Measurements from ENCODE around the gene ZNF618. TPM values are rescaled to one million over a fixed set of nuclear protein-coding genes. Genes with fewer than 3 reads are reported as not detected.

Gene ZNF618
- total and polyA plus RNA-seq, 2 experiments from 2014 or later = 10.2 to 14.0 TPM

GRCh38 chr9:113989017-113989713, 113.1 kb downstream of the ZNF618 start:
- H3K9me3 ChIP-seq (ENCODE audit: low read depth) = no peaks in the 10 kb centered on the region
- no peak overlapping the region for H3K27ac ChIP-seq
- H4K20me1 ChIP-seq (ENCODE audit: insufficient read depth, poor library complexity, severe bottlenecking) = peaks cover 3% of the 10 kb centered on the region
- H3K27me3 ChIP-seq = no peaks in the 10 kb centered on the region
- peaks cover 3% of the 10 kb centered on the region for H3K79me2 ChIP-seq
- no peaks in the 10 kb centered on the region for H3K36me3 ChIP-seq (replicated peaks; ENCODE audit: insufficient read depth, low read depth)
- TF ChIP-seq CTCF (IDR thresholded peaks at IDR 0.05; ENCODE audit: poor library complexity) (no peak), EZH2phosphoT487 (IDR thresholded peaks at IDR 0.05; ENCODE audit: low read depth, severe bottlenecking, unreplicated experiment) (no peak), EZH2 (IDR thresholded peaks at IDR 0.05; ENCODE audit: borderline replicate concordance) (no peak)
- no peak overlapping the region for H2AFZ ChIP-seq
- no peak for DNase-seq (ENCODE audit: low spot score)
- no peak overlapping the region for H3K4me3 ChIP-seq
- whole genome bisulfite sequencing (ENCODE audit: low lambda C conversion rate, missing lambda C conversion rate) = 92% methylated on average over 12 of the region's 12 CpGs
- H3K4me2 ChIP-seq = no peak overlapping the region
- no peaks in the 10 kb centered on the region for H3K9me2 ChIP-seq (replicated peaks; ENCODE audit: insufficient read depth)
- H3K4me1 ChIP-seq (ENCODE audit: insufficient read depth) = no peaks in the 10 kb centered on the region

- H3K79me2 ChIP-seq = peaks cover 3% of the 10 kb centered on the region
- TF ChIP-seq EZH2phosphoT487 (IDR thresholded peaks at IDR 0.05; ENCODE audit: low read depth, severe bottlenecking, unreplicated experiment) (no peak), CTCF (IDR thresholded peaks at IDR 0.05; ENCODE audit: poor library complexity) (no peak), EZH2 (IDR thresholded peaks at IDR 0.05; ENCODE audit: borderline replicate concordance) (no peak)
- no peaks in the 10 kb centered on the region for H3K27me3 ChIP-seq
- no peak overlapping the region for H3K27ac ChIP-seq
- WGBS (ENCODE audit: low lambda C conversion rate, missing lambda C conversion rate) = 93% methylated on average over 5 of the region's 5 CpGs
- H3K9me3 ChIP-seq (ENCODE audit: low read depth) = no peaks in the 10 kb centered on the region
- no peaks in the 10 kb centered on the region for H3K36me3 ChIP-seq (replicated peaks; ENCODE audit: insufficient read depth, low read depth)
- peaks cover 3% of the 10 kb centered on the region for H4K20me1 ChIP-seq (ENCODE audit: insufficient read depth, poor library complexity, severe bottlenecking)
- no peak overlapping the region for H3K4me2 ChIP-seq
- DNase-seq (ENCODE audit: low spot score) = no peak
- H2AFZ ChIP-seq = no peak overlapping the region
- no peaks in the 10 kb centered on the region for H3K9me2 ChIP-seq (replicated peaks; ENCODE audit: insufficient read depth)
- H3K4me3 ChIP-seq = no peak overlapping the region
- no peaks in the 10 kb centered on the region for H3K4me1 ChIP-seq (ENCODE audit: insufficient read depth)
Measured at GRCh38 chr9:113989714-113990569, 113.8 kb downstream of the ZNF618 start.

- Histone ChIP-seq H4K20me1 (ENCODE audit: insufficient read depth, poor library complexity, severe bottlenecking) (peaks cover 3% of the 10 kb centered on the region), H2AFZ (no peak overlapping the region), H3K9me3 (ENCODE audit: low read depth) (no peaks in the 10 kb centered on the region), H3K27ac (no peak overlapping the region), H3K4me1 (ENCODE audit: insufficient read depth) (no peaks in the 10 kb centered on the region), H3K36me3 (replicated peaks; ENCODE audit: insufficient read depth, low read depth) (no peaks in the 10 kb centered on the region), H3K9me2 (replicated peaks; ENCODE audit: insufficient read depth) (no peaks in the 10 kb centered on the region), H3K4me3 (no peak overlapping the region), H3K4me2 (no peak overlapping the region), H3K79me2 (peaks cover 3% of the 10 kb centered on the region), H3K27me3 (no peaks in the 10 kb centered on the region)
- WGBS (ENCODE audit: low lambda C conversion rate, missing lambda C conversion rate) = 92% methylated on average over 8 of the region's 8 CpGs
- no peak for TF ChIP-seq CTCF (IDR thresholded peaks at IDR 0.05; ENCODE audit: poor library complexity)
- TF ChIP-seq EZH2phosphoT487 (IDR thresholded peaks at IDR 0.05; ENCODE audit: low read depth, severe bottlenecking, unreplicated experiment) = no peak
- TF ChIP-seq EZH2 (IDR thresholded peaks at IDR 0.05; ENCODE audit: borderline replicate concordance) = no peak
- DNase-seq (ENCODE audit: low spot score) = no peak
Measured at GRCh38 chr9:113990570-113990907, 114.4 kb downstream of the ZNF618 start.
